ENCODE results near the gene TNFSF15. TPM values are rescaled to one million over a fixed set of nuclear protein-coding genes. Genes with fewer than 3 reads are reported as not detected.

TNFSF15 gene
- total and polyA plus RNA-seq, 2 donors (not counting 1 experiment from before 2014, with no cell fraction given) = 0.03 TPM; not detected in 1

Other genes starting within 250 kb of the TNFSF15 start
- gene ATP6V1G1, start 218.3 kb downstream of the TNFSF15 start, total RNA-seq = 83.1 and 86.8 TPM in 2 replicates
- 150 and 155 TPM in 2 replicates for gene ATP6V1G1, start 218.3 kb downstream of the TNFSF15 start, polyA plus RNA-seq
- gene TMEM268, start 194.7 kb downstream of the TNFSF15 start, total RNA-seq = 35.0 and 35.3 TPM in 2 replicates
- gene TMEM268, start 194.7 kb downstream of the TNFSF15 start, polyA plus RNA-seq = 28.3 and 34.0 TPM in 2 replicates
- gene TEX53, start 148.2 kb downstream of the TNFSF15 start, total RNA-seq = not detected in 2 replicates
- not detected in 2 replicates for gene TEX53, start 148.2 kb downstream of the TNFSF15 start, polyA plus RNA-seq
- gene TEX48, start 123.8 kb downstream of the TNFSF15 start, total RNA-seq = not detected in 2 replicates
- not detected in 2 replicates for gene TEX48, start 123.8 kb downstream of the TNFSF15 start, polyA plus RNA-seq
- 1.6 and 1.9 TPM in 2 replicates for gene TNFSF8, start 124.6 kb upstream of the TNFSF15 start, total RNA-seq
- 2.6 and 4.1 TPM in 2 replicates for gene TNFSF8, start 124.6 kb upstream of the TNFSF15 start, polyA plus RNA-seq